Neural progenitor cell (in vitro differentiated cells): ENCODE measurements around the gene F8. TPM values are rescaled to one million over a fixed set of nuclear protein-coding genes. Genes with fewer than 3 reads are reported as not detected.
"Not testable (repeated sequence)": the region's sequence is repeated elsewhere in the genome, so short reads cannot be mapped to it uniquely, and the experiment has no call there.

ENCODE experiments used
- DNase-seq: peaks from one replicate; pipeline ENCODE4 v3.0.0-alpha.2; 2016; ENCODE audit warnings: low spot score
- H2AFZ ChIP-seq: fragments of 200-600 bp; sonication (generic); replicated peaks from 2 replicates; pipeline ENCODE4 v1.6.1; 2016; ENCODE audit warnings: antibody characterized with exemption
- H3F3A ChIP-seq: fragments of 200-600 bp; sonication (generic); 2 replicates; pipeline ENCODE4 v1.6.1; 2016; ENCODE audit warnings: antibody characterized with exemption, low read depth
- H3K27ac ChIP-seq: fragments of 200-600 bp; sonication (generic); 2 replicates; pipeline ENCODE4 v1.5.1; 2016; ENCODE audit warnings: mild to moderate bottlenecking
- H3K27me3 ChIP-seq: fragments of 200-600 bp; sonication (generic); 2 replicates; pipeline ENCODE4 v1.6.1; 2016; ENCODE audit warnings: mild to moderate bottlenecking, moderate library complexity
- H3K36me3 ChIP-seq: fragments of 200-600 bp; sonication (generic); 2 replicates; pipeline ENCODE4 v1.5.1; 2016
- H3K4me1 ChIP-seq: fragments of 200-600 bp; sonication (generic); 2 replicates; pipeline ENCODE4 v1.6.1; 2016; ENCODE audit warnings: mixed run types
- H3K4me2 ChIP-seq: fragments of 200-600 bp; sonication (generic); 2 replicates; pipeline ENCODE4 v1.6.1; 2016
- H3K4me3 ChIP-seq: fragments of 200-600 bp; sonication (generic); 2 replicates; pipeline ENCODE4 v1.5.1; 2016
- H3K79me2 ChIP-seq: fragments of 200-600 bp; sonication (generic); 2 replicates; pipeline ENCODE4 v1.6.1; 2016; ENCODE audit warnings: low read depth
- H3K9ac ChIP-seq: fragments of 200-600 bp; sonication (generic); 2 replicates; pipeline ENCODE4 v1.6.1; 2016
- H3K9me3 ChIP-seq: fragments of 200-600 bp; sonication (generic); 2 replicates; pipeline ENCODE4 v1.5.1; 2016; ENCODE audit warnings: low read depth
- H4K20me1 ChIP-seq: fragments of 200-600 bp; sonication (generic); 2 replicates; pipeline ENCODE4 v1.6.1; 2016; ENCODE audit warnings: low read depth
- H3K27ac Mint-ChIP-seq: 3 replicates; pipeline ENCODE4 v1.8.0; 2021; ENCODE audit warnings: mixed read lengths
- H3K27me3 Mint-ChIP-seq: 2 replicates; pipeline ENCODE4 v1.8.0; 2022; ENCODE audit warnings: low read depth, mild to moderate bottlenecking, inconsistent platforms, moderate library complexity, mixed read lengths; ENCODE audit not compliant: insufficient read depth
- H3K36me3 Mint-ChIP-seq: 3 replicates; pipeline ENCODE4 v1.8.0; 2021; ENCODE audit warnings: mixed read lengths
- H3K4me1 Mint-ChIP-seq: 3 replicates; pipeline ENCODE4 v1.8.0; 2021; ENCODE audit warnings: mixed read lengths
- H3K4me3 Mint-ChIP-seq: 3 replicates; pipeline ENCODE4 v1.8.0; 2021; ENCODE audit warnings: mild to moderate bottlenecking, moderate library complexity, mixed read lengths
- H3K9me3 Mint-ChIP-seq: 3 replicates; pipeline ENCODE4 v1.8.0; 2020; ENCODE audit warnings: mixed read lengths
- EZH2 ChIP-seq: fragments of 200-600 bp; sonication (generic); IDR thresholded peaks from 2 replicates; pipeline ENCODE4 v1.6.1; 2017; ENCODE audit warnings: antibody characterized with exemption, mild to moderate bottlenecking, moderate library complexity
- EZH2phosphoT487 ChIP-seq: fragments of 200-600 bp; sonication (generic); IDR thresholded peaks from 2 replicates; pipeline ENCODE4 v1.6.1; 2017; ENCODE audit warnings: antibody characterized with exemption
- total RNA-seq: library from RNA; depleted of rRNA; stranded (reverse); fragments of >200 nt; gene quantifications from 2 replicates; pipeline ENCODE4 v1.2.3, GENCODE V29; 2015; ENCODE audit warnings: low replicate concordance
- TF ChIP-seq, protein P1 (sequence below): fragments of 200-600 bp; sonication (generic); IDR thresholded peaks from 2 replicates; pipeline ENCODE4 v1.5.1; 2017; ENCODE audit warnings: antibody characterized with exemption, mild to moderate bottlenecking

F8 gene
- total RNA-seq, 1 donor from 2014 or later: 4.8 TPM

GRCh38 chrX:154884069-154884468 is 138.5 kb downstream of the F8 start:
- H2AFZ ChIP-seq, H3K27me3 Mint-ChIP-seq, H3K4me1 ChIP-seq, H3K36me3 ChIP-seq, H3K9ac ChIP-seq, H3K27ac ChIP-seq, H3K4me1 Mint-ChIP-seq, H3K27ac Mint-ChIP-seq, DNase-seq, H3K79me2 ChIP-seq, H3K9me3 Mint-ChIP-seq, H3K4me2 ChIP-seq, H3K36me3 Mint-ChIP-seq, H3F3A ChIP-seq, H3K4me3 Mint-ChIP-seq, H3K4me3 ChIP-seq, H4K20me1 ChIP-seq, H3K9me3 ChIP-seq, H3K27me3 ChIP-seq: not testable (repeated sequence)

GRCh38 chrX:154873329-154873728 is 149.2 kb downstream of the F8 start:
- no peak overlapping the region for H3K4me3 ChIP-seq
- no peaks in the 10 kb centered on the region for H3K27me3 Mint-ChIP-seq
- no peaks in the 10 kb centered on the region for H3K27me3 ChIP-seq
- H4K20me1 ChIP-seq: no peaks in the 10 kb centered on the region
- no peaks in the 10 kb centered on the region for H3K4me1 ChIP-seq
- no peak for DNase-seq
- TF ChIP-seq EZH2phosphoT487 (no peak), EZH2 (no peak)
- TF ChIP-seq, protein P1, sequence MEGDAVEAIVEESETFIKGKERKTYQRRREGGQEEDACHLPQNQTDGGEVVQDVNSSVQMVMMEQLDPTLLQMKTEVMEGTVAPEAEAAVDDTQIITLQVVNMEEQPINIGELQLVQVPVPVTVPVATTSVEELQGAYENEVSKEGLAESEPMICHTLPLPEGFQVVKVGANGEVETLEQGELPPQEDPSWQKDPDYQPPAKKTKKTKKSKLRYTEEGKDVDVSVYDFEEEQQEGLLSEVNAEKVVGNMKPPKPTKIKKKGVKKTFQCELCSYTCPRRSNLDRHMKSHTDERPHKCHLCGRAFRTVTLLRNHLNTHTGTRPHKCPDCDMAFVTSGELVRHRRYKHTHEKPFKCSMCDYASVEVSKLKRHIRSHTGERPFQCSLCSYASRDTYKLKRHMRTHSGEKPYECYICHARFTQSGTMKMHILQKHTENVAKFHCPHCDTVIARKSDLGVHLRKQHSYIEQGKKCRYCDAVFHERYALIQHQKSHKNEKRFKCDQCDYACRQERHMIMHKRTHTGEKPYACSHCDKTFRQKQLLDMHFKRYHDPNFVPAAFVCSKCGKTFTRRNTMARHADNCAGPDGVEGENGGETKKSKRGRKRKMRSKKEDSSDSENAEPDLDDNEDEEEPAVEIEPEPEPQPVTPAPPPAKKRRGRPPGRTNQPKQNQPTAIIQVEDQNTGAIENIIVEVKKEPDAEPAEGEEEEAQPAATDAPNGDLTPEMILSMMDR: no peak
- no peaks in the 10 kb centered on the region for H3K36me3 Mint-ChIP-seq
- no peaks in the 10 kb centered on the region for H3K79me2 ChIP-seq
- H3K9me3 ChIP-seq: peaks cover 7% of the 10 kb centered on the region
- no peak overlapping the region for H2AFZ ChIP-seq
- no peak overlapping the region for H3K27ac Mint-ChIP-seq
- H3K9ac ChIP-seq: no peak overlapping the region
- H3K4me1 Mint-ChIP-seq: no peaks in the 10 kb centered on the region
- H3K36me3 ChIP-seq: no peaks in the 10 kb centered on the region
- H3K27ac ChIP-seq: no peak overlapping the region
- no peak overlapping the region for H3K4me3 Mint-ChIP-seq
- no peak overlapping the region for H3K4me2 ChIP-seq
- H3K9me3 Mint-ChIP-seq: peaks cover 38% of the 10 kb centered on the region
- H3F3A ChIP-seq: no peaks in the 10 kb centered on the region

DNA sequence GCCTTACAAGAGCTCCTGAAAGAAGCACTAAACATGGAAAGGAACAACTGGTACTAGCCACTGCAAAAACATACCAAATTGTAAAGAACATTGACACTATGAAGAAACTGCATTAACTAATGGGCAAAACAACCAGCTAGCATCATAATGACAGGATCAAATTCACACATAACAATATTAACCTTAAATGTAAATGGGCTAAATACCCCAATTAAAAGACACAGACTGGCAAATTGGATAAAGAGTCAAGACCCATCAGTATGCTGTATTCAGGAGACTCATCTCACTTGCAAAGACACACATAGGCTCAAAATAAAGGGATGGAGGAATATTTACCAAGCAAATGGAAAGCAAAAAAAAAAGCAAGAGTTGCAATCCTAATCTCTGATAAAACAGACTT is 154.0 kb downstream of the F8 start:
- H3K36me3 ChIP-seq, H3K27ac Mint-ChIP-seq, H3K27ac ChIP-seq, H3K79me2 ChIP-seq, H3K4me2 ChIP-seq, H3K4me1 ChIP-seq, H4K20me1 ChIP-seq, H2AFZ ChIP-seq, H3K27me3 ChIP-seq, H3K36me3 Mint-ChIP-seq, H3K4me1 Mint-ChIP-seq, H3K4me3 ChIP-seq, H3K27me3 Mint-ChIP-seq, H3F3A ChIP-seq, H3K9ac ChIP-seq, DNase-seq, H3K4me3 Mint-ChIP-seq: not testable (repeated sequence)
- peaks cover 16% of the 10 kb centered on the region for H3K9me3 ChIP-seq
- peaks cover 53% of the 10 kb centered on the region for H3K9me3 Mint-ChIP-seq

DNA sequence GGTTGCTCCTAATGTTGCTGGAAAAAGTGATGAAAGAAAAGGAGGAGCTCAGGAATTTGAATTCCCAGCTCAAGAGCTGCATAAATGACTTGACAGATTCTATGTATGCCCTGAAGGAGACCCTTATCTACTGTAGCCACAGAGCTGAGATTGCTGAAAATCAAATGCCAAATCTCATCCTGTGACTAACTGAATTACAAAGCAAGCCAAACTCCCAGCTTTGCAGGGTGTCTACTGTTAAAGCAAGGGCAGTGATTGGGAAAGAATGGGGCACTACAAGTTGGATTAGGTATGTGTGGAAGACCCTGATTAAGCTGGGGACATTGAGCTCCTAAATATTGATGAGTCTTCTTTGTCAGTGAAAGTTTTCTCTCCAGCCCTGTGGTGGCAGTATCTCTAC is 167.3 kb downstream of the F8 start:
- no peaks in the 10 kb centered on the region for H3K4me1 ChIP-seq
- no peak for DNase-seq
- H3K27ac Mint-ChIP-seq: no peak overlapping the region
- no peaks in the 10 kb centered on the region for H3K79me2 ChIP-seq
- peaks cover 8% of the 10 kb centered on the region for H3K9me3 Mint-ChIP-seq
- peaks cover 2% of the 10 kb centered on the region for H3K36me3 Mint-ChIP-seq
- no peak overlapping the region for H2AFZ ChIP-seq
- no peaks in the 10 kb centered on the region for H3K4me1 Mint-ChIP-seq
- TF ChIP-seq EZH2phosphoT487 (no peak), EZH2 (no peak)
- TF ChIP-seq, protein P1: no peak
- H3K4me2 ChIP-seq: no peak overlapping the region
- no peaks in the 10 kb centered on the region for H3K27me3 ChIP-seq
- no peak overlapping the region for H3K4me3 Mint-ChIP-seq
- H3K36me3 ChIP-seq: no peaks in the 10 kb centered on the region
- no peak overlapping the region for H3K27ac ChIP-seq
- no peaks in the 10 kb centered on the region for H3K9me3 ChIP-seq
- H4K20me1 ChIP-seq: no peaks in the 10 kb centered on the region
- no peaks in the 10 kb centered on the region for H3F3A ChIP-seq
- H3K27me3 Mint-ChIP-seq: no peaks in the 10 kb centered on the region
- H3K4me3 ChIP-seq: no peak overlapping the region
- no peak overlapping the region for H3K9ac ChIP-seq
